GOT3 (cell line): ENCODE results near the gene ZNF552.
"Not testable (repeated sequence)": the region's sequence is repeated elsewhere in the genome, so short reads cannot be mapped to it uniquely, and the experiment has no call there.

Experiments
- DNase-seq: peaks from one replicate; lab custom pipeline; 2025; ENCODE audit warnings: mixed read lengths; lab: John Stamatoyannopoulos, UW

Gene ZNF552

DNA sequence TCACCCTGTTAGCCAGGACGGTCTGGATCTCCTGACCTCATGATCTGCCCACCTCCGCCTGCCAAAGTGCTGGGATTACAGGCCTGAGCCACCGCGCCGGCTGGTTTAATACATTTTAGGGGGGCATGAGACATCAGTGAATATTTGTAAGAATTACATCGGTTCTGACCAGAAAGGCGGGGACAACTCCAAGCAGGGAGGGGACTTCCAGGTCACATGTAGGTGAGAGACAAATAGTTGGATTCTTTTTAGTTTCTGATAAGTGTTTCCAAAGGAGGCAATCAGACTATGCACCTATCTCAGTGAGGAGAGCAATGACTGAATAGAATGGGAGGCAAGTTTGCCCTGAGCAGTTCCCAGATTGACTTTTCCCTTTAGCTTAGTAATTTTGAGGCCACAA lies 3.7 kb upstream of the ZNF552 start:
- no peak for DNase-seq

DNA sequence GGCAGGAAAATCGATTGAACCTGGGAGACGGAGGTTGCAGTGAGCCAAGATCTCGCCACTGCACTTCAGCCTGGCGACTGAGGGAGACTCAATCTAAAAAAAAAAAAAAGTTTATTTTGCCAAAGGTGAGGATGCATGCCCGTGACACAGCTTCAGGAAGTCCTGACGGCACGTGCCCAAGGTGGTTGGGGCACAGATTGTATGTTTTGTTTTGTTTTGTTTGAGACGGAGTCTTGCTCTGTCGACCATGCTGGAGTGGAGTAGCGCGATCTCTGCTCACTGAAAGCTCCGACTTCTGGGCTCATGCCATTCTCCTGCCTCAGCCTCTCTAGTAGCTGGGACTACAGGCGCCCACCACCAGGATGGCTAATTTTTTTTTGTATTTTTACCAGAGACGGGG lies 3.3 kb upstream of the ZNF552 start:
- no peak for DNase-seq

- no peak for DNase-seq
Observed at GRCh38 chr19:57816652-57817051, 1.9 kb upstream of the ZNF552 start.

DNA sequence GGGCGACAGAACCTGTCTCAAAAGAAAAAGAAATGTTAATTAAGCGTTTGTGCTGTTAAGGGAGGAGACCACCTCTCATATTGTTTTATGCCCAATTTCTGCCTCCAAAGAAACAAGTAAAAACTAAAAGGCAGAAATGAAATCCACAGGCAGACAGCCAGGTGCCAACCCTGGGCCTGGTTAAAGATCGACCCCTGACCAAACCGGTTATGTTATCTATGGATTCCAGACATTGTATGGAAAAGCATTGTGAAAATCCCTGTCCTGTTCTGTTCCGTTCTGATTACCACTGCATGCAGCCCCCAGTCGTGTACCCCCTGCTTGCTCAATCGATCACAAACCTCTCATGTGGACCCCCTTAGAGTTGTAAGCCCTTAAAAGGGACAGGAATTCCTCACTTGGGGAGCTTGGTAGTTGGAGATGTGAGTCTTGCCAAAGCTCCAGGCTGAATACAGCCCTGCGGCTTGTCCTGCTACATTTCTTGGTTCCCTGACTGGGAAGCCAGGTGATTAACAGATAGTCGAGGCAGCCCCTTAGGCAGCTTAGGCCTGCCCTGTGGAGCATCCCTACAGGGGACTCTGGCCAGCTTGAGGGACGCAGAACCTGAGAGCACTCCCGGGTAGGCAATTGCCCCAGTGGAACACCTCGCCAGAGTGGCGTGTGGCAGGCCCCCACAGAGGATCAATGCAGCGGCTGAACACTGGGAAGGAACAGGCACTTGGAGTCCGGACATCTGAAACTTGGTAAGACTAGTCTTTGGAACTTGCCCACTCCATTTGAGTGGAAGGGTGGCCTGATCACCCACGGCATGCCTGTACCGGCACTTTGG lies 748 bp upstream of the ZNF552 start:
- DNase-seq = no peak

GRCh38 chr19:57813919-57814504 lies 701 bp downstream of the ZNF552 start:
- no peak for DNase-seq

GRCh38 chr19:57812975-57813820 lies 1.5 kb downstream of the ZNF552 start:
- DNase-seq = not testable (repeated sequence)

DNA sequence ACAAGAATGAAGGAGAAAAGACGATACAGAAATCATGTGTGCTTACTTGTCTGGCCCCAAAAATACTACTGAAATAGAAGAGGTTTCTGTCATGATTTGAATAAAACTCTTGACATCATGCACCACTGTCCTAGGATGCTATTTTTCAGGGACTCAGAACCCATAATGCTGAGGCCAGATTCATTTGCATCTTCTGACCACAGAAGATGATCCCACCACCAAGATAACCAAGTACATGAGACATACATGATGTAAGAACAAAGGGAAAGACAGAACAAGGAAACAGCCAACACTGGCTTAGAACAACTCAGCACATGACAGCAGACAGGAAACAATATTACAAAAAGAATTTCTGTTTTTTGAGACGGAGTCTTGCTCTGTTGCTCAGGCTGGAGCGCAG lies 2.5 kb downstream of the ZNF552 start:
- no peak for DNase-seq

DNA sequence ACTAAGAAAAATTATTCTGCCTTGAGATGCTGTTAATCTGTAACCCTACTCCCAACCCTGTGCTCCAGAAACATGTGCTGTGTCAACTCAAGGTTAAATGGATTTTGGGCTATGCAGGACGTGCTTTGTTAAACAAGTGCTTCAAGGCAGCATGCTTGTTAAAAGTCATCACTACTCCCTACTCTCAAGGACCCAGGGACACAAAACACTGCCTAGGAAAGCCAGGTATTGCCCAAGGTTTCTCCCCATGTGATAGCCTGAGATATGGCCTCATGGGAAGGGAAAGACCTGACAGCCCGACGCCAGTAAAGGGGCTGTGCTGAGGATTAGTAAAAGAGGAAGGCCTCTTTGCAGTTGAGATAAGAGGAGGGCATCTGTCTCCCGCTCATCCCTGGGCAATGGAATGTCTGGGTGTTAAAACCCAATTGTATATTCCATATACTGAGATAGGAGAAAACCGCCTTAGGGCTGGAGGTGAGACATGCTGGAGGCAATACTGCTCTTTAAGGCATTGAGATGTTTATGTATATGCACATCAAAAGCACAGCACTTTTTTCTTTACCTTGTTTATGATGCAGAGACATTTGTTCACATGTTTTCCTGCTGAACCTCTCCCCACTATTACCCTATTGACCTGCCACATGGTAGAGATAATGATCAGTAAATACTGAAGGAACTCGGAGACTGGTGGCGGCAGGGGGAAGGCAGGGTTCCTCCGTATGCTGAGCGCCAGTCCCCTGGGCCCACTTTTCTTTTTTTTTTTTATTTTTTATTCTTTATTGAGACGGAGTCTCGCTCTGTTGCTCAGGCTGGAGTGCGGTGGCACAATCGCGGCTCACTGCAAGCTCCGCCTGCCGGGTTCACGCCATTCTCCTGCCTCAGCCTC lies 4.1 kb downstream of the ZNF552 start:
- DNase-seq = not testable (repeated sequence)

DNA sequence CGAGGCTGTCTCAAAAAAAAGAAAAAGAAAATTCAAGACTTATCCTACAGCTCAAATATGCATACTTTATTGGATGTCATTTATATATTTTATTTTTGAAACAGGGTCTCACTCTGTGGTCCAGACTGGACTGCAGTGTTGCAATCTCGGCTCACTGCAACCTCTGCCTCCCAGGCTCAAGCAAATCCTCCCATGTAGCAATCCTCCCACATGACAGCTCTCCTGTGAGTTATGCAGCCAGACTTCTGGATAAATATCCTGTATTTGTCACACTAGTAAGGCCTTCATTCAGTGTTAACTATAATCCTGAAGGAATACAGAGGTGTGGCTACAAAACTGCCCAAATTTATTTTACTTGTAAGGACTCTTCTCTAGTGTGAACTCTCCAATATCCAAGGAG lies 7.2 kb downstream of the ZNF552 start:
- no peak for DNase-seq

GRCh38 chr19:57803594-57804325 lies 11.0 kb downstream of the ZNF552 start:
- DNase-seq = no peak

DNA sequence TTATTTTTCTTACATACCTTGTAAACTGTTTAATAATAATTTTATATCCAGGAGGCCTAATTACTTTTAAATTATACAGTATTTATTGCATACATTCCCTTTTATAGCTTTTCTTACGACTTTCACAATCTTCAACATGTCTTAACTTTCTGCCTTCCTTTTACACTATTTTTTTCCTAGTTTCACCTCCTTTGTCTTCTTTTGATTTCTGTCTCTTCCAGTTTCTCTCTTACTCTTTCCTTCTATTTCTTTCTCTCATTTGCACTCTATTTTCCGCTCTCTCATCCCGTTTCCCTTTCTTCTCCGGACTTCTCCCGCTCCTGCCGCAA lies 11.5 kb downstream of the ZNF552 start:
- no peak for DNase-seq

- no peak for DNase-seq
Observed at GRCh38 chr19:57802269-57802668, 12.4 kb downstream of the ZNF552 start.

GRCh38 chr19:57800696-57801095 lies 14.0 kb downstream of the ZNF552 start:
- DNase-seq = no peak

DNA sequence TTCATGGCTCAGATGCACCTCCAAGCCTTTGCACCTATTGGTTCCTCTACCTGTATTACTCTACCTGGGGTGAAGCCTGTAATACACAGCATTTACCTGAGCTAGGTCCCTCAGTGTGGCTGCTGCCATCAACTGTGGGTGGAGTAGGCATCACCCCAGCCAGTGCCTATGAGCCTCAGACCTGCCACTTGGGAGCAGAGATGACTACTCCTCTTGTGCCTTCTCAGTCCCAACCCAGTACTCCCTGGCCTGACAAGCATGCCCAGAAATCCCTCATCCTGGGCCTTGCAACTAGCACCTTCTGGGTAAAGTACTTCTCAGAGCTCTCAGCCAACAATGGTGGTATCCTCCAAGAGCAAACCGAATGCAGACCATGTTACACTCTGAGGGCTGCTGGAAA lies 18.1 kb downstream of the ZNF552 start:
- DNase-seq = not testable (repeated sequence)

- no peak for DNase-seq
Observed at GRCh38 chr19:57789288-57789687, 25.4 kb downstream of the ZNF552 start.

DNA sequence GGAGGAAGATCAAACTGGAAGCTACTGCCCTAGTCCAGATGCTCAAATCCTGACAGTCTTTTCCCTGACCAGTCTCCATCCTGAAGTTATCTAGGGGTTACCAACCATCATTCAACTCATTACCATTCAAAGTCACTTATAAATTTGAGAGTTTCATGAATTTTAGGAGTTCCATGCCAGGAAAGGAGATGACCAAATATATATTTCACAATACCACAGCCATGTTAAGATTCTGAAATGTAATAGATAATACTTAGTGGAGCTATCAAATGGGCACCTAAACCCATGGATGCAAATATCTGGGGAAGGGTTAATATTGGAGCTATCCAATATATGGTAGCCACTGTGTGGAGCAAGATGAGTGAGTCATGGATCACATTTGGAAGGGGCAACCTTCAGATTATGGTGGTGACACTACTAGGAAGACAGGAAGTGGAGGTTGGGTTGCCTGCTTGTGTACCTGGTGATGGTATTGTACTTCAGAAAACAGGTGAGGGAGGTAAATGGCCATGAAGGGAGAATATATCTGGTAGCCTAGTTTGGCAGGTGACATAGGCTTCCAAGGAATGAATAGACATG lies 26.5 kb downstream of the ZNF552 start:
- DNase-seq = no peak

- no peak for DNase-seq
Observed at GRCh38 chr19:57786906-57787305, 27.8 kb downstream of the ZNF552 start.

DNA sequence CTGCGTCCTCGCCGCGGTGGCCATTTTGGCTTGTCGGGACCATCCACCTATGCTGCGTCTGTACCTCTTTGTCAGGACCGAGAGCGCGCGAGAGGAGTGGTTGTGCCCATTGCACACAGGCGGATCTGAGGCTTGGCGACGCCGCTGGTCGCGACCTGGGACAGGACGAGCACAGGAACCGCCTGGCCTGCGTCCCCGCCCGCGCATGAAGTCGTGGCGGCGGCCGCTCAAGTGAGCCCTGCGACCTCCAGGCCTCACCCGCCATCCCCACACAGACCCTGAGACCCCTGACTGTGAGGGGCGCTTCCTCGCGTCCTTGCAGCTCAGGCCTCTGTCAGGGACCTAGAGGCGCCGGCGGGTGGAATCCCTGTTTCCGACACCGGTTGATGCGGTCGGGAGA lies 28.4 kb downstream of the ZNF552 start:
- DNase-seq = no peak

GRCh38 chr19:57779220-57779845 lies 35.4 kb downstream of the ZNF552 start:
- no peak for DNase-seq

- no peak for DNase-seq
Observed at GRCh38 chr19:57778336-57778735, 36.4 kb downstream of the ZNF552 start.
